Progenitor cell of endocrine pancreas (in vitro differentiated cells): ENCODE measurements around the gene MRPL39. TPM values are rescaled to one million over a fixed set of nuclear protein-coding genes. Genes with fewer than 3 reads are reported as not detected.
A peak's percentile ranks its signal among the peaks of the same experiment; 100 is the strongest.

Experiments used
- DNase-seq: peaks from one replicate; pipeline ENCODE4 v3.0.0; 2021; ENCODE audit warnings: low spot score; ENCODE audit not compliant: unreplicated experiment
- H3K27ac Mint-ChIP-seq: 2 replicates; pipeline ENCODE4 v1.8.0; 2021; ENCODE audit warnings: mild to moderate bottlenecking, moderate library complexity, mixed read lengths
- H3K27me3 Mint-ChIP-seq: 2 replicates; pipeline ENCODE4 v1.8.0; 2021; ENCODE audit warnings: mixed read lengths
- H3K36me3 Mint-ChIP-seq: 2 replicates; pipeline ENCODE4 v1.8.0; 2022; ENCODE audit warnings: mixed read lengths; ENCODE audit not compliant: insufficient read depth
- H3K4me1 Mint-ChIP-seq: 2 replicates; pipeline ENCODE4 v1.8.0; 2021; ENCODE audit warnings: low read depth, mixed read lengths
- H3K4me3 Mint-ChIP-seq: 2 replicates; pipeline ENCODE4 v1.8.0; 2021; ENCODE audit warnings: low read depth, mild to moderate bottlenecking, moderate library complexity, mixed read lengths
- H3K9me3 Mint-ChIP-seq: 2 replicates; pipeline ENCODE4 v1.8.0; 2021; ENCODE audit warnings: low read depth, mixed read lengths
- total RNA-seq: library from RNA; stranded (reverse); gene quantifications from 2 replicates; pipeline ENCODE4 v1.2.1, GENCODE V29; 2021
- TF ChIP-seq, protein P1 (sequence below): fragments of 200-600 bp; sonication (generic); IDR thresholded peaks from one replicate; pipeline ENCODE4 v1.5.0; 2021; ENCODE audit warnings: antibody characterized with exemption, mild to moderate bottlenecking; ENCODE audit not compliant: unreplicated experiment

MRPL39 gene
- total RNA-seq, 1 donor from 2014 or later, result 30.7 TPM

GRCh38 chr21:25643486-25643885 lies 36.2 kb upstream of the MRPL39 start:
- peaks cover 31% of the 10 kb centered on the region for H3K27me3 Mint-ChIP-seq
- no peaks in the 10 kb centered on the region for H3K36me3 Mint-ChIP-seq
- H3K4me3 Mint-ChIP-seq, result no peak overlapping the region
- peaks cover 6% of the 10 kb centered on the region for H3K4me1 Mint-ChIP-seq
- TF ChIP-seq, protein P1, sequence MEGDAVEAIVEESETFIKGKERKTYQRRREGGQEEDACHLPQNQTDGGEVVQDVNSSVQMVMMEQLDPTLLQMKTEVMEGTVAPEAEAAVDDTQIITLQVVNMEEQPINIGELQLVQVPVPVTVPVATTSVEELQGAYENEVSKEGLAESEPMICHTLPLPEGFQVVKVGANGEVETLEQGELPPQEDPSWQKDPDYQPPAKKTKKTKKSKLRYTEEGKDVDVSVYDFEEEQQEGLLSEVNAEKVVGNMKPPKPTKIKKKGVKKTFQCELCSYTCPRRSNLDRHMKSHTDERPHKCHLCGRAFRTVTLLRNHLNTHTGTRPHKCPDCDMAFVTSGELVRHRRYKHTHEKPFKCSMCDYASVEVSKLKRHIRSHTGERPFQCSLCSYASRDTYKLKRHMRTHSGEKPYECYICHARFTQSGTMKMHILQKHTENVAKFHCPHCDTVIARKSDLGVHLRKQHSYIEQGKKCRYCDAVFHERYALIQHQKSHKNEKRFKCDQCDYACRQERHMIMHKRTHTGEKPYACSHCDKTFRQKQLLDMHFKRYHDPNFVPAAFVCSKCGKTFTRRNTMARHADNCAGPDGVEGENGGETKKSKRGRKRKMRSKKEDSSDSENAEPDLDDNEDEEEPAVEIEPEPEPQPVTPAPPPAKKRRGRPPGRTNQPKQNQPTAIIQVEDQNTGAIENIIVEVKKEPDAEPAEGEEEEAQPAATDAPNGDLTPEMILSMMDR, result no peak
- no peak for DNase-seq
- H3K27ac Mint-ChIP-seq, result no peak overlapping the region
- no peaks in the 10 kb centered on the region for H3K9me3 Mint-ChIP-seq

DNA sequence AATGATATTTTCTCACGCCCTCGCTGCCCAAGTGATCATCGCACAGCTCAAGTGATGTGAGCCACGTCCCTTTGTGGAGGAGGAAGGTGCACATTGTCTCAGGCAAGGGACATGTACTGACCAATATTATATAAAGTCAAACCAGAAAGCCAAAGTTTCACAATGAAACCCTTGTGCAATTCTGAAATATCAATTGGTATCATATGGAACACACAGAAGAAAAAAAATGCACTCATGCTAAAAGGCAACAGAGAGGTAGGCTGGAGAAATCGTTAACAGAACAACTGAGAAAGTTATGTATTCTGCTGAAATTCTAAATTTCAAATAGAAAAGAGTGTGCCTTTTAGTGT lies 33.6 kb upstream of the MRPL39 start:
- peaks cover 6% of the 10 kb centered on the region for H3K4me1 Mint-ChIP-seq
- peak overlapping the region; percentile 68 for H3K4me3 Mint-ChIP-seq
- TF ChIP-seq, protein P1, result no peak
- peaks cover 52% of the 10 kb centered on the region for H3K27me3 Mint-ChIP-seq
- no peaks in the 10 kb centered on the region for H3K36me3 Mint-ChIP-seq
- no peaks in the 10 kb centered on the region for H3K9me3 Mint-ChIP-seq
- no peak for DNase-seq
- no peak overlapping the region for H3K27ac Mint-ChIP-seq

DNA sequence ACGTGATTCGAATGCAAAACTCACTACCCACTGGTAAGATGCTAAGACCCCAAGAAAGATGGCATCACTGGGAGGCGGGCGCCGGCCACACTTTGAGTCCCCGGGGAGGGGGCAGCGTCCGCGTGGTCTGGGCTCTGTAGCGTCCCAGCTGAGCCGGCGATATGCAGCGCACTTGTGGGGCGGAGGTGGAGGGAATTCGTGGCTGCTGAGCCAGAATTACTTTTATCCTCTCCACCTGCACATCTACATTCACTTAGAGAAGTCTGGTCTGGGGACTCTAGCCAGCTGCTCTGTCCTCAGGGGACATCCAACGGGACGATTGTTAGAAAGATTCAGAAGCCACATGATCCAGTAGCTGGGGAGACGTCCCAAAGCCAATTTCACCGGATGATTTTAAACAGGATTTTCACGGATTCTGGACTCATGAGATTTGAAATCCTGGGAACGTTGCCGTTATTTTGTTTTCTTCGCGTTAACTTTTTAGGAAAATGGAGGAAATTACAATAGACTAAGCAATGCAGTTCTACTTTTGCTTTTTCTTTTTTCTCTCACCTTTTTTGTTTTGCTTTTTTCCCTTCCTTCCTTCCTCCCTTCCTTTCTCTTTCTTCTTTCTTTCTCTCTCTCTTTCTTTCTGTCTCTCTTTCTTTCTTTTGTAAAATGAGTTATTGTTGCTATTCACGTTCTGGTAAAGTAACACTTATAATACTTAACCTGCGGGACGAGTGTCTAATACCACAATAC lies 33.1 kb upstream of the MRPL39 start:
- Mint-ChIP-seq H3K36me3 (no peaks in the 10 kb centered on the region), H3K4me3 (peak overlapping the region; percentile 68), H3K27ac (no peak overlapping the region), H3K4me1 (peaks cover 6% of the 10 kb centered on the region), H3K9me3 (no peaks in the 10 kb centered on the region), H3K27me3 (peaks cover 55% of the 10 kb centered on the region)
- peak; percentile 17 for DNase-seq
- TF ChIP-seq, protein P1, result no peak

GRCh38 chr21:25639551-25640201 lies 32.4 kb upstream of the MRPL39 start:
- Mint-ChIP-seq H3K36me3 (no peaks in the 10 kb centered on the region), H3K9me3 (no peaks in the 10 kb centered on the region), H3K4me3 (peak overlapping the region; percentile 68), H3K27me3 (peaks cover 60% of the 10 kb centered on the region), H3K4me1 (peaks cover 6% of the 10 kb centered on the region), H3K27ac (no peak overlapping the region)
- TF ChIP-seq, protein P1, result peak; percentile 52
- peak; percentile 42 for DNase-seq

DNA sequence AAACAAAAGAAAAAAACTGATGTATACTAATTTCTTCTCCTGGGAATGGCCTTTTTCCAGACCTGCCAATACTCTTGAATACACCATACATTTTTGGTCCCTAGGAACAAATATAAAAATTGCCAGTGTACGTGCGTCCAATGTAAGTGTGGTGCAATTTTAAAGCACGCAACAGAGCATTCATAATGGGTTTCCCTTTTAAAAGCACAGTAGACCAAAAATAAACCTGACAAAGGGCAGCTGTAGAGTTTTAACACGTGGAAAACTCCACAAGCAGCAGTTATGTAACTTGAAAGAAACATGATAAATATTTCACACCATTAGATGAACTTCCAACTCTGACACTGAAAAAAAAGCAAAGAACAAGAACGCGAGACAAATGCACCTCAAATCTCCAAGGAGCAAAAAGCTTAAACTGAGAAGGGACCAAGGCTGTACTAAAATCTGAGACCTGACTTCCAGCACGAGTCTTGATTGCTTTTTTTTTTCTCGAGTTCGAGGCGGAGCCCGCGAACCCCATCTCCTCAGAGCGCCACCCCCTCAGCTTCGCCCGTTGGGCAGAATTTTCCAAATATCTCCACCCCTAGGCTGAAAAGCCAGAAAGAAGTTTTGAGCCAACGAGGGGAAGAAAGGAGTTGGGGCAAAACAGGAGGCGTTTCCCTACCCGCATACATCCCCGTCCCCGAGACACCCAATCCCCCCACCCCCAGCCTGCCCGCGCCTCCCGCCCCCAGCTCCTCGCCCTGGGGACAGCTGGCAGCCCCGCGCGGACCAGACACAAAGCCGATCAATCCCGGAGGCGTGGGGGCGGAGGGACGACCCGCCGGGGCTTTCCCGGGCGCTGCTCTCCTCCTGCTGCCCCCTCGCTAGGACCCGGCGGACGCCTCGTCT lies 31.6 kb upstream of the MRPL39 start, which contains the start of gene JAM2:
Gene JAM2 (plus strand): TSS at position 599 of the 891 bp plus-strand sequence. CDS start 564 bp downstream, outside the sequence.
- DNase-seq, result peak; percentile 20
- Mint-ChIP-seq H3K36me3 (no peaks in the 10 kb centered on the region), H3K9me3 (no peaks in the 10 kb centered on the region), H3K4me3 (peak within 1 kb of the TSS; percentile 68), H3K27ac (peak within 1 kb of the TSS; percentile 33), H3K4me1 (peaks cover 6% of the 10 kb centered on the region), H3K27me3 (peaks cover 62% of the 10 kb centered on the region)
- TF ChIP-seq, protein P1, result no peak
